GM12878 (cell line): Measurements from ENCODE around the gene SMPX.

Source experiments
- GABPA ChIP-seq: IDR thresholded peaks from 2 replicates; pipeline ENCODE4 v1.6.1; 2014; ENCODE audit warnings: antibody characterized with exemption, low read depth, mild to moderate bottlenecking, inconsistent platforms
- IKZF2 ChIP-seq, 2 experiments: fragments of 450-650 bp; IDR thresholded peaks; 2 replicates each; pipeline ENCODE4 v1.6.1; 2017; ENCODE audit warnings: mild to moderate bottlenecking in 2 of 2, moderate library complexity in 2 of 2
- MEF2A ChIP-seq: IDR thresholded peaks from 2 replicates; pipeline ENCODE4 v1.6.1; 2011; ENCODE audit warnings: low read depth, mild to moderate bottlenecking, low read length, moderate library complexity; ENCODE audit not compliant: insufficient read depth
- MTA3 ChIP-seq: IDR thresholded peaks from 2 replicates; pipeline ENCODE4 v1.6.1; 2012; ENCODE audit warnings: low read length, inconsistent platforms, borderline replicate concordance
- NBN ChIP-seq: fragments of 450-650 bp; IDR thresholded peaks from 2 replicates; pipeline ENCODE4 v1.6.1; 2016
- SP1 ChIP-seq: IDR thresholded peaks from one replicate; pipeline ENCODE4 v1.6.1; 2011; ENCODE audit warnings: low read depth, low read length
- USF1 ChIP-seq: IDR thresholded peaks from 2 replicates; pipeline ENCODE4 v1.6.1; 2011; ENCODE audit warnings: borderline replicate concordance, low read depth, mild to moderate bottlenecking, moderate library complexity, mixed read lengths, low read length; ENCODE audit not compliant: insufficient read depth; ENCODE audit errors: extremely low read length
- WRNIP1 ChIP-seq: IDR thresholded peaks from 2 replicates; pipeline ENCODE4 v1.6.1; 2011; ENCODE audit warnings: low read depth, low read length, improper control_type of control experiment, borderline replicate concordance

GRCh38 chrX:21725916-21726315 is 32.0 kb downstream of the SMPX start:
- TF ChIP-seq MTA3: no peak
- no peak for TF ChIP-seq WRNIP1
- no peak for TF ChIP-seq IKZF2 (IDR thresholded peaks at IDR 0.05)
- TF ChIP-seq SP1: no peak
- no peak for TF ChIP-seq GABPA
- no peak for TF ChIP-seq MEF2A
- TF ChIP-seq USF1: no peak
- TF ChIP-seq NBN: no peak
